Small intestine (tissue), 7 donors: ENCODE measurements around the gene CCDC187. TPM values are rescaled to one million over a fixed set of nuclear protein-coding genes. Genes with fewer than 3 reads are reported as not detected.

Experiments used
- DNase-seq, 2 donors: peaks; one replicate each; pipeline versions ENCODE4 v3.0.0 to v3.0.0-alpha.2; 2013
- FAIRE-seq: peaks from 2 replicates; lab custom pipeline; 2012; peaks lifted over from hg19 to GRCh38; lab: Jason Lieb, UNC
- H3K27ac ChIP-seq, 3 donors: one replicate each; pipeline ENCODE4 v1.5.1; 2013; ENCODE audit warnings: low read length in 2 of 3, mild to moderate bottlenecking in 2 of 3, control low read depth in 1 of 3, inconsistent platforms in 1 of 3, low read depth in 1 of 3, moderate library complexity in 1 of 3
- H3K27me3 ChIP-seq, 3 donors: one replicate each; pipeline ENCODE4 v1.6.1; 2013; ENCODE audit warnings: low read length in 3 of 3, inconsistent platforms in 1 of 3; ENCODE audit not compliant: control insufficient read depth in 3 of 3, insufficient read depth in 3 of 3
- H3K36me3 ChIP-seq, 3 donors: one replicate each; pipeline ENCODE4 v1.6.1; 2013; ENCODE audit warnings: low read length in 3 of 3, inconsistent platforms in 1 of 3, low read depth in 1 of 3, mild to moderate bottlenecking in 1 of 3, moderate library complexity in 1 of 3; ENCODE audit not compliant: control insufficient read depth in 3 of 3, insufficient read depth in 2 of 3
- H3K4me1 ChIP-seq, 3 donors: one replicate each; pipeline ENCODE4 v1.6.1; 2013; ENCODE audit warnings: low read length in 2 of 3, inconsistent platforms in 1 of 3, low read depth in 1 of 3, mild to moderate bottlenecking in 1 of 3, moderate library complexity in 1 of 3; ENCODE audit not compliant: control insufficient read depth in 3 of 3, insufficient read depth in 2 of 3
- H3K4me3 ChIP-seq, 3 donors: one replicate each; pipeline ENCODE4 v1.5.1; 2013; ENCODE audit warnings: low read length in 3 of 3, control low read depth in 1 of 3, inconsistent platforms in 1 of 3, low read depth in 1 of 3, mild to moderate bottlenecking in 1 of 3, moderate library complexity in 1 of 3
- H3K9me3 ChIP-seq, 2 donors: one replicate each; pipeline ENCODE4 v1.6.1; 2013; ENCODE audit warnings: low read depth in 1 of 2, low read length in 1 of 2; ENCODE audit not compliant: control insufficient read depth in 2 of 2, insufficient read depth in 1 of 2
- WGBS, 3 donors: extraction: QIAGEN DNeasy Blood & Tissue Kit; methylation state at CpG; one replicate each; pipeline ENCODE4 v1.1.7; 2013; 5-methylcytosine and 5-hydroxymethylcytosine counted together
- polyA plus RNA-seq, 4 donors: library from polyadenylated mRNA; stranded (reverse) in 3 of 4; unstranded in 1 of 4; fragments of 200-250 nt in 3 of 4; fragments of 120-200 nt in 1 of 4; gene quantifications; one replicate each; pipeline versions ENCODE4 v1.2.1 to v1.2.3, GENCODE V29; 2013
- donor health status: healthy with polysubstance abuse.
- donor health status: control.
- donor health status: control.
- donor health status: Bipolar disorder and iron deficiency.
- donor health status: healthy.

CCDC187 gene
- polyA plus RNA-seq, 4 donors = 0.01 to 2.7 TPM; not detected in 2

DNA sequence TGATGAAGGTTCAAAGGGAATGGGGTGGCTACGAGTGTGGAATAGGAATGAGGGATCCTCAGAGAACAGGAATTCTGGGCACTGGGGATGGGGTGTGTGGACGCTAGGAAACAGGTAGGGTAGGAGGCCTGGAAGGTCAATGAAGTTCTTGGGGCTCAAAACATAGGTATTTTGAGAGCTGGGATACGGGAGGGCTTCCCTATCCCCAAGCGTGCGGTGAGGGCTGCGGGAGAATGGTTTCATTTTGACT lies 59.0 kb downstream of the CCDC187 start:
- Histone ChIP-seq H3K4me3 (peak overlapping the region; percentile 57 to 90 (median 60)), H3K9me3 (peaks cover 0 to 3% of the 10 kb centered on the region in 2 donors), H3K27me3 (peaks cover 0 to 30% (median 0%) of the 10 kb centered on the region in 3 donors), H3K27ac (no peak overlapping the region), H3K4me1 (peaks cover 3 to 16% (median 3%) of the 10 kb centered on the region in 3 donors), H3K36me3 (peaks cover 0 to 23% (median 0%) of the 10 kb centered on the region in 3 donors)
- FAIRE-seq (no peak), DNase-seq (no peak)
- WGBS, 3 donors = 0 to 3% (median 1%) methylated on average over 6 of the region's 6 CpGs

- FAIRE-seq = no peak
- DNase-seq = no peak
- Histone ChIP-seq H3K4me1 (peaks cover 3 to 16% (median 3%) of the 10 kb centered on the region in 3 donors), H3K27ac (peak overlapping the region in 1 of 3 donors; percentile 32), H3K27me3 (peaks cover 0 to 24% (median 0%) of the 10 kb centered on the region in 3 donors), H3K4me3 (peak overlapping the region; percentile 57 to 90 (median 60)), H3K9me3 (peaks cover 0 to 3% of the 10 kb centered on the region in 2 donors), H3K36me3 (peaks cover 0 to 23% (median 0%) of the 10 kb centered on the region in 3 donors)
- 36 to 48% (median 37%) methylated on average over 11 of the region's 11 CpGs for WGBS, 3 donors
Observed at GRCh38 chr9:136244122-136244968, 59.5 kb downstream of the CCDC187 start.

GRCh38 chr9:136243631-136244030 lies 60.3 kb downstream of the CCDC187 start:
- Histone ChIP-seq H3K36me3 (peaks cover 0 to 25% (median 0%) of the 10 kb centered on the region in 3 donors), H3K4me1 (peaks cover 3 to 16% (median 3%) of the 10 kb centered on the region in 3 donors), H3K27ac (peak overlapping the region in 1 of 3 donors; percentile 3), H3K4me3 (no peak overlapping the region), H3K9me3 (peaks cover 0 to 3% of the 10 kb centered on the region in 2 donors), H3K27me3 (peaks cover 0 to 17% (median 0%) of the 10 kb centered on the region in 3 donors)
- no peak for FAIRE-seq
- DNase-seq = no peak
- WGBS, 3 donors = 66 to 78% (median 73%) methylated on average over 4 of the region's 4 CpGs

DNA sequence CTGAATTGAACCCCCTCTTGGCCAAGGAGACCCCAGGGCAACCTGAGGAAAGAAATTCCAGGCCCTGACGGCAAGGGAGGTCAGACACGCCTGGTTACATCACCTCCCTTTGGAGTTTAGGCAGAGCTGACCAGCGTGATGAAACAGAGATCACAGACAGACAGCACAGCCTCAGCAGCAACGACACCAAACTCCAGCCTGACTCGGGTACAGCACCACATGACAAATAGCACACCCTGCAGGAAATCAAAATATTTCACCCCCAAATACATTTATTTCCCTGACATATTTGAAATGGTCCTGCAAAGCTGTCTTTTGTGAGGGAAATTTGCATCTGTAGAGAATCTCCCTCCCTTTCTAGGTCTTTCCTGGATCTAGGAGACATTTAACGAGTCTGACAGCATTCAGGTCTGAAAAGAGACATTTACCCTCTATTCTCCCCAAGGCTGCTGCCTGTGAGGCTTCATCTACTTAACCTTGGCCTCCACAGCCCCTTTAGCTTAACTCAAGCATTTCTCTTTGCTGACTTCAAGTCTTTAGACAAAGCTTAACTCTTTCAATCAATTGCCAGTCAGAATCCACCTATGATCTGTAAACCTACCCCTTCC lies 60.9 kb downstream of the CCDC187 start:
- Histone ChIP-seq H3K9me3 (peaks cover 0 to 3% of the 10 kb centered on the region in 2 donors), H3K4me1 (peaks cover 3 to 16% (median 3%) of the 10 kb centered on the region in 3 donors), H3K27ac (no peak overlapping the region), H3K27me3 (peaks cover 0 to 15% (median 0%) of the 10 kb centered on the region in 3 donors), H3K36me3 (peaks cover 0 to 25% (median 0%) of the 10 kb centered on the region in 3 donors), H3K4me3 (no peak overlapping the region)
- DNase-seq (no peak), FAIRE-seq (no peak)
- WGBS, 3 donors = 71 to 75% (median 72%) methylated on average over 6 of the region's 6 CpGs

DNA sequence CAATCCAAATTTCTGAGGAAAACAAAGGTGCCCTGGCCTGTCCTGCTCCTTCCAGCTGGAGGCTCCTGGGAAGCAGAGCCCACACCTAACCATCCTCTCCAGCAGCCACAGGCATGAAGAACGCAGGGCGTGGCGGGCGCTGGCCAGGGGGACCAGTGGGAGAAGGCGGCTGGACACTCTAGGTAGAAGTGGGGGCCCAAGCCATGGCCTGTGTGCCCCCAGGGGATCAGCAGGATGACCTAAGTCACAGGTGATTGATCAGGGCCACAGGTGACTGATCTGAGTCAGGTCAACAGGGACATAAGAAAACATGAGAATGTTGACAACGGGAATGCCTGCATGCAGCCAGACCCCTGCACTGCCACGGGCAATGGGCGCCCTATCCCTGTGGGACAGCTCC lies 61.6 kb downstream of the CCDC187 start:
- peaks cover 3 to 16% (median 3%) of the 10 kb centered on the region in 3 donors for H3K4me1 ChIP-seq
- 94 to 95% (median 95%) methylated on average over 8 of the region's 8 CpGs for WGBS, 3 donors

DNA sequence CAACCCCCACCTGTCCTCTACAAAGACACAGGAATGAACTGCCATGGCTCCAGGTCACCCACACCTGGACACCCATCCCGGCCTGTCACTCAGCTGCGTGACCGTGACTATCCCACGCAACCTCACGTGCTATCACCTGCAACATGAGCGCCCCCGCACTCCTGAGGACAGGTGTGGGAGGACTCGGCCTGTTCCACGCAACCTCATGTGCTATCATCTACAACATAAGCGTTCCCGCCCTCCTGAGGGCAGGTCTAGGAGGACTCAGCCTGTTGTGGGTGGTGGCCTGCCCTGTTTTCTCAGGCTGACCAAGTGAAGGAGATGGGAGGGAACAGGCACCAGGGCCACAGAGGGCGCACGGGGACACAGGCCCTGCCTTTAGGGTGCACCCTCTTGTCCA lies 62.4 kb downstream of the CCDC187 start:
- WGBS, 3 donors = 94 to 97% (median 95%) methylated on average over 13 of the region's 13 CpGs

More for the DNA sequence above, 61.6 kb downstream of the CCDC187 start:
- Histone ChIP-seq H3K27me3 (peaks cover 0 to 10% (median 0%) of the 10 kb centered on the region in 3 donors), H3K4me3 (no peak overlapping the region), H3K36me3 (peaks cover 0 to 25% (median 0%) of the 10 kb centered on the region in 3 donors), H3K9me3 (peaks cover 0 to 3% of the 10 kb centered on the region in 2 donors), H3K27ac (no peak overlapping the region)
- FAIRE-seq (no peak), DNase-seq (no peak)

GRCh38 chr9:136240941-136241340 lies 63.0 kb downstream of the CCDC187 start:
- no peak for DNase-seq
- Histone ChIP-seq H3K27me3 (no peaks in the 10 kb centered on the region), H3K36me3 (peaks cover 0 to 36% (median 2%) of the 10 kb centered on the region in 3 donors), H3K4me3 (no peak overlapping the region), H3K4me1 (peaks cover 3 to 14% (median 3%) of the 10 kb centered on the region in 3 donors), H3K27ac (no peak overlapping the region), H3K9me3 (no peaks in the 10 kb centered on the region)
- WGBS, 3 donors = 92 to 94% (median 93%) methylated on average over 19 to 20 of the region's 20 CpGs
- FAIRE-seq = no peak

More for the DNA sequence above, 62.4 kb downstream of the CCDC187 start:
- Histone ChIP-seq H3K4me1 (peaks cover 3 to 16% (median 3%) of the 10 kb centered on the region in 3 donors), H3K4me3 (no peak overlapping the region), H3K36me3 (peaks cover 0 to 30% (median 0%) of the 10 kb centered on the region in 3 donors), H3K27me3 (peaks cover 0 to 3% (median 0%) of the 10 kb centered on the region in 3 donors), H3K9me3 (no peaks in the 10 kb centered on the region), H3K27ac (no peak overlapping the region)
- DNase-seq (no peak), FAIRE-seq (no peak)

DNA sequence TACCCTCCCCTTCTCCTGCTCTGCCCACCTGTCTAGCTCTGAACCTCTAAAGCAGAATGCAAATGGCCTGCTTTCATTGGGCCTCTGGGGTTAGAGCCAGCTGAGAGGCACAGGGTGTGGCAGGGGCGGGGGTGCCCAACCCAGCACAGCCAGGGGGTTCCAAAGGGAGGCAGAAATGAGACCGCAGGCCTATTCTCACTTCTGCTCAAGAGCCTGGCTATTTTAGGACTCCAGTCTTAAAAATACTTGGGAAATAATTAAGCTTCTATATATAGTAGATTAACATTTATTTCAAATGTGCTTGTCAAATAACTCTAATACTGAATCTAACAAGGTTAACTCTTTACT lies 63.9 kb downstream of the CCDC187 start:
- peaks cover 0 to 46% (median 2%) of the 10 kb centered on the region in 3 donors for H3K36me3 ChIP-seq
- H3K4me3 ChIP-seq = no peak overlapping the region
- H3K9me3 ChIP-seq = no peaks in the 10 kb centered on the region
- no peaks in the 10 kb centered on the region for H3K27me3 ChIP-seq
- H3K4me1 ChIP-seq = peaks cover 3 to 12% (median 3%) of the 10 kb centered on the region in 3 donors
- DNase-seq = no peak
- FAIRE-seq = no peak
- H3K27ac ChIP-seq = no peak overlapping the region
- WGBS, 3 donors = 54 to 78% (median 57%) methylated on average over 2 of the region's 2 CpGs
